Putamen (tissue), 1 donor: ENCODE results near the gene PYGB.
"Not testable (repeated sequence)": the region's sequence is repeated elsewhere in the genome, so short reads cannot be mapped to it uniquely, and the experiment has no call there.

Experiments
- DNase-seq: peaks from one replicate; pipeline ENCODE4 v3.0.0-alpha.2; 2016; ENCODE audit warnings: low spot score

Gene PYGB

GRCh38 chr20:25314497-25315417, 66.9 kb downstream of the PYGB start:
- no peak for DNase-seq

GRCh38 chr20:25315418-25316210, 67.7 kb downstream of the PYGB start:
- DNase-seq: no peak

DNA sequence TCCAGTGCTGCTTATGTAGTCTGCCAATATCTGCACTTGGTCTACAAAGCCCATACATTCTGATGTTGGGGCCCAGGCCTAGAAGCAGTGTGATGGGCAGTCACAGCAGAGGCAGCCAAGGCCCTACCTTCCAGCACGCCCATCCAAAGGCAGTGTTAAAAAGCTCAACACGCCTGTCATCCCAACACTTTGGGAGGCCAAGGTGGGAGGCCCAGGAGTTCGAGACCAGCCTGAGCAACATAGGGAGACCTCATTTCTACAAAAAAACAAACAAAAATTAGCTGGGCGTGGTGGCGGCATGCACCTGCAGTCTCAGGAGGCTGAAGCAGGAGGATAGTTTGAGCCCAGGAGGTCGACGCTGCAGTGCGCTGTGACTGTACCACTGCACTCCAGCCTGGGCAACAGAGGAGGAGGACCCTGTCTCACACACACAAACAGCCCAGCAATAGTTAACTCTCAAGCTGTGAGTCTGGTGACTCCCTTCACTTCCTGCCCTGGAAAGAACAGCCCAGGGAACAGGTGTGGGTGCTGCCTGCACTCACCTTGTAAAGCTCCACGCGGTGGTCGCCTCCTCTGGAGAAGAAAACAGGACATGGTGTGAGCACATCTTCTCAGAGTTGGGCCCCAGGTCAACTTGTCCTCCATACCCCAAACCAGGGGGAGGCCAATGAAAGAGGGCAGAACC, 68.8 kb downstream of the PYGB start:
- DNase-seq: no peak

DNA sequence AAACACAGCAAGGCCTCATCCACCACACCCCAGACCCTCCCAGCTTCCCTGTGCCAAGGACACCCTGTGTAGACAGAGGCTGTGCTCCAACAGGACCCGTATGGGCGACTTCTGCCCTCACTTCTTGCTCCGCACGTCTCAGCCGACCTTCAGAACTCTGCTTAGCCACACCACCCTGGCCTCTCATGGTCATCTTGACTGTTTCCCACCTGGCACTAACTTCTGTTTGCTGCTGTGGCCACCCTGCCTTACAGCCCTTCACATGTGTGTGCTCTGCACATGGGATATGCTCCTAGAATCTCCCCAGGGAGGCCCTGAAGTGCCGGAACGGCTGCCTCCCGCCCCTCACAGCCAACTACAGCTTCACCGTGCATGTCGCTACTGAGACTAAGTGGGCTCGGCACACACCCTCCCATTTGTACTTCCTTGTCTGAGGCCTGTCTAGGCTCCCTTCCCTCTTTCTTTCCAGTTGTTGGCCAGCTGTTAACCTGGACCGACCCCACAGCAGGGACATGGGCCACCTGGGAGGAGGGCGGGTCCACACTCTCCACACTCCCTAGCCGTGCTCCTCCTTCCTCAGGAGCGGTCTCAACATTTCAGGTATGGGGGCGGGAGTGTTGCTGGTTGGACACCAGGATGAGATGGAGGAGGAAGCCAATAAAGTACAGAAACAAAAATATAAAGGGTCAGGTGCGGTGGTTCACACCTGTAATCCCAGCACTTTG, 69.6 kb downstream of the PYGB start:
- DNase-seq: no peak

DNA sequence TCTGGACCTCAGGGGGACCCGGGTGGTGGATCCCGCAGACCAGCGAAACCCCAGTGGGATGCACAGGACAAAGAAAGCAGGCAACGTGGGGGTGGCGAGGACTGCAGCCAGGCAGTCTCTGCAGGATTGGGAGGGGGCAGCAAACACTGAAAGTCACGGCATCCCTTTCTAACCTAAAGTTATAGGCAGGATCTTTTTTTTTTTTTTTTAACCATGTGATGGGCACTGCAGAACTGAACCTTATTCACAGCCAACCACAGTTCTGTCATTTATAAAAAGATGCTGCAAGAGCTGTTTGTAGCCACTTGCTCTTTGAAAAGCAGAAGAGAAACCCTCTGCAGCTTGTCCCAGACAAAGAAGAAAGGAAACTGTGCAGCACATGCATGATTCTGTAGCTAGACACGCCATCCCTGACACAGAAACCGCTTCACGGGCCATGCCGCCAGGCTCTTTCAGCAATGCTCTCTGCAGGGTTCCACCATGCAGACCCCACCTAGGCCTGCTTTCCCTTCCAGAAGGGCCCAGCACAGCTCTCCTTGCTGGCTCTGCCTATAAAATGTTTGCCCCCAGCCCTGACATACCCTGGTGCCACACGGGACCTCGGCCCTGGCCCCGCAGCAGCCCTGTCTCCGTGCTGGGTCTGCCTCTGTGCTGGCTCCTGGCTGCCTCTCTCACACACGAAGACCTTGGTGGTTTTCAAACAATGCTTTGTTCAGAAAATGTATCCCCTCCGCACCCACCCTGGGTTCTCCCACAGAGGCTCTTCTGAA, 70.8 kb downstream of the PYGB start:
- no peak for DNase-seq

DNA sequence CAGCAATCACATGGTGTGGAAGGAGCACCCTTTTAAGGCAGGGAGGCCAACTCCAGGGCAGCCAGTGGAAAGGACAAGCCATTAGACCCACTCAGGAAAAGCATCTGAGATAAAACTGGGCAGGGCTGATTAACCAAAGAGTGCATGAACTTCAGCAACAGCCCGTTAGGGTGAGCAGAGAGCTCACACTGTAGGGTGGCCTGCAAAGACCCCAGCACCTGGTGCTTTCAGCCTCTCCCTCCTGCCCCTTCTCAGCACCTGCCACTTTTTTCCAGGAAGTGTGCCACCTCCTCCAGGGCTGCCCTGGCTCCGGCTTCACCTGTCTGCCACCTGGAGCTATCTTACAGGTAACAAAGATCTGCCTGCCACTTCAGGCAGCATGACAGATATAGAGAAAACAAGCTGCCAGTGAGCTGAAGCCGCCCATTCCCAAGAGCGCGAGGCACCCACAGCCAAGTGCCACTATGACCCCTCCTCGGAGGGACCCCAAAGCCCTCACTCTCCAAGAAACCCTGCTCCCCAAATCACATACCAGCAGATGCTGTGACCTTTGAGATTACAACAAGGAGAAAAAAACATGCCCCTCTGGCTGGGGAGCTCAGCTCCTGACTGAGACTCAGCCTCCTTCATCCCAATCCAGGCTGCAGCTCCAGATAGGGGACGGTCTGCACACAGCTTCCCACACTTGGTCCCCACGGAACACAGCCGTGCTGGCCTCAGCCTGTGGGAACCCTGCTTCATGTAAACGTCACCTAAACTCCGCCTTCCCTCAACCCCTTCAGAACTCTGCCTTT, 71.6 kb downstream of the PYGB start:
- no peak for DNase-seq

GRCh38 chr20:25320035-25320800, 72.3 kb downstream of the PYGB start:
- no peak for DNase-seq

- no peak for DNase-seq
Observed at GRCh38 chr20:25321262-25321831, 73.5 kb downstream of the PYGB start.

DNA sequence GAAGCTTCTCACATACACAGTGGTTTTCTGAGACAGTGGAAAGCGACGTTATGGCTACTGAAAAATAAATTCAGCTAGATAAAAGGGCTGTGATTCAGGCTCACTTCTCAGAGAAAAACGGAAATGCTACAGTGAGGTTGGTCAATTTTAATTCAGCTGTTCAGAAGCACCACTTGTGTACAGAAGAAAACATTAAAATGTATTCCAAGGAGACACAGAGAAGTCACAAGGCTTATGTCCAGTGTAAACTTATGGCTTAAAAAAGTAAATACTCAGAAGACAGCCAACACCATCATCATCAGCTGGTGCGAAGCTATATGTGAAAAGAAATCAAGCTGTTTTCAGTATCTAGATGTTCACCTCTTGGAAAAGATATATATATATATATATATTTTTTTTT, 74.1 kb downstream of the PYGB start:
- no peak for DNase-seq

- no peak for DNase-seq
Observed at GRCh38 chr20:25323496-25324246, 75.8 kb downstream of the PYGB start.

GRCh38 chr20:25324412-25324811, 76.5 kb downstream of the PYGB start:
- DNase-seq: no peak

GRCh38 chr20:25325073-25325472, 77.2 kb downstream of the PYGB start:
- no peak for DNase-seq

DNA sequence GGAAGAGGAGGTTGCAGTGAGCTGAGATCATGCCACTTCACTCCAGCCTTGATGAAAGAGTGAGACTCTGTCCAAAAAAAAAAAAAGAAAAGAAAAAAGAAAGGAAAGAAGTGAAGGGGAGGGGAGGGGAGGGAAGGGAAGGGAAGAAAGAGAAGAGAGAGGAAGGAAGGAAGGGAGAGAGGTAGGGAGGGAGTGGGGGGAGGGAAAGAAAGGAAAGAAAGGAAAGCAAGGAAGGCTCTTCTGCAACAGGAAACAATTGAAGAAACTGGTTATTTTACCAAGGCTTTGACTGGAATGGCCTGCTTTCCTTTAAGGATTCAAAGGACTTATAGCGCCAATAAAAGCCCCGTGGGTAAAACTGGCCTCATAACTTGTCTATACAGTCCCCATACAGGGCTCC, 78.1 kb downstream of the PYGB start:
- no peak for DNase-seq

DNA sequence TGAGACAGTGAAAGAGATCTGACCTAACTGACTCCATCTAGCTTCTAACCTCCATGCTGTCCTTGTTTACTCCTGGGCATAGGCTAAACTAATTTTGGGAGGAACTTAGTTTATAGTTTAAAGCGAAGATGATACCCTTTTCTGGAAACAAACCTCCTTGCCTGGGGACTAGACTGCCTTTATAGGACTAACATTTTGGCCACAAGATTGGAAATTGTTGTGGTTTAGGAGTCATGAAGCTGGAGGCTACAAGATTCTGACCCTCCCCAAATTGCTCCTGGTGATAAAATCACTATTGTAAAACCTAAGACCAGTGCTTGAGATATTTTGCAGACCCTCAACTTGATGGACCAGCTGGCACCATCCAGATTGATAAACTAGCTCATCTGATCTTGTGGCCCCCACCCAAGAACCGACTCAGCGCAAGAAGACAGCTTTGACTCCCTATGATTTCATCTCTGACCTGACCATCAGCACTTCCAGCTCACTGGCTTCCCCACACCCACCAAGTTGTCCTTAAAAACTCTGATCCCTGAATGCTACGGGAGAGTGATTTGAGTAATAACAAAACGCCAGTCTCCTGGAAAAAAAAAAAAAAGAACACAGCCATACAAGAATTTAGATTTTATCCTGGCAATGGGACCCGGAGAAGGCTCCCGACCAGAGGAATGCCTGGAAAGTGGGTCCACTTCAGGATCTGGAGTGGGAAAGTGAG, 79.8 kb downstream of the PYGB start:
- no peak for DNase-seq

DNA sequence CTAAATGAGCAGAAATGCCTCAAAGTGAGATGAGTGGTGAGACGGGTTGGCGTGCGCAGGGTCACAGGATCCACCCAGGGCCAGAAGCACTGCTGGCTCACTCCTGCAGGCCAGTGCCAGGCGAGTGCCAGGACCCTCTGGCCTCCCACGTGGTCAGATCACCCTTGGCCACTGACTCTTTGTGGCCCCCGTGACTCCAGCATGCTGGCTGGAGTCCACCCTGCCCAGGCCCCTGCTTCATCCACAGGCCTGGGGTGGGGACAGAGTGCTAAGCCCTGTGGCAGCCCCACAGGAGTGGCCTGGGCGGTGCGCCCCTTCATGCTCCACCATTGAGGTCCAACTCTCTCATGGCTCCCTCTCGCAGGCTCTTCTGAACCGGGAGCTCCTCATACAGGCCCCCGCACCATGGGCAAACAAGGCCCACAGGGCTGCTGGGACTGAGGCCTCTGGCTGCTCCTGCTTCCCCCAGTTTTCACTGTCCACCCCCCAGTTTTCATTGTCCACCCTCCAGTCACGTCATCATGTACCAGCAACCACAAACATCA, 81.1 kb downstream of the PYGB start:
- DNase-seq: no peak

- DNase-seq: not testable (repeated sequence)
Observed at GRCh38 chr20:25334972-25335371, 87.1 kb downstream of the PYGB start.
